SU-DHL-6 (cell line): ENCODE data around the gene MMEL1.

ENCODE experiments used
- H2AFZ ChIP-seq: fragments of 200-600 bp; sonication (generic); 2 replicates; pipeline ENCODE4 v1.6.1; 2014; ENCODE audit warnings: low read depth, mild to moderate bottlenecking, moderate library complexity, mixed read lengths, antibody characterized with exemption, low read length; ENCODE audit not compliant: severe bottlenecking
- H3F3A ChIP-seq: fragments of 200-600 bp; shearing (Covaris generic); 2 replicates; pipeline ENCODE4 v1.6.0; 2016; ENCODE audit warnings: antibody characterized with exemption, mild to moderate bottlenecking; ENCODE audit not compliant: insufficient read depth
- H3K27ac ChIP-seq: fragments of 200-600 bp; sonication (generic); 2 replicates; pipeline ENCODE4 v1.5.1; 2016; ENCODE audit warnings: low read depth, mild to moderate bottlenecking, low read length, moderate library complexity, mixed read lengths
- H3K27me3 ChIP-seq: fragments of 200-600 bp; sonication (generic), shearing (Covaris generic); 2 replicates; pipeline ENCODE4 v1.6.0; 2014; ENCODE audit warnings: mild to moderate bottlenecking, low read length
- H3K36me3 ChIP-seq: fragments of 200-600 bp; sonication (generic); 2 replicates; pipeline ENCODE4 v1.6.1; 2014; ENCODE audit warnings: mild to moderate bottlenecking, low read length, mixed read lengths
- H3K4me2 ChIP-seq: fragments of 300-600, 200-600 bp; shearing (Covaris generic), sonication (generic); 2 replicates; pipeline ENCODE4 v1.6.0; 2014; ENCODE audit warnings: low read length, low read depth, mild to moderate bottlenecking; ENCODE audit not compliant: poor library complexity, severe bottlenecking
- H3K4me3 ChIP-seq: fragments of 200-600 bp; sonication (generic); 2 replicates; pipeline ENCODE4 v1.5.1; 2014; ENCODE audit warnings: antibody characterized with exemption, low read length, mild to moderate bottlenecking, mixed read lengths; ENCODE audit not compliant: insufficient read depth, poor library complexity, severe bottlenecking
- H3K79me2 ChIP-seq: fragments of 200-600 bp; sonication (generic); 2 replicates; pipeline ENCODE4 v1.6.1; 2014; ENCODE audit warnings: mild to moderate bottlenecking, low read length, moderate library complexity; ENCODE audit not compliant: insufficient read depth
- H3K9ac ChIP-seq: fragments of 200-600 bp; sonication (generic); 2 replicates; pipeline ENCODE4 v1.7.0; 2014; ENCODE audit warnings: mild to moderate bottlenecking, low read length
- H3K9me2 ChIP-seq: fragments of 200-600 bp; sonication (generic); replicated peaks from 2 replicates; pipeline ENCODE4 v1.6.1; 2014; ENCODE audit warnings: low read length; ENCODE audit not compliant: insufficient read depth
- H3K9me3 ChIP-seq: fragments of 200-600 bp; sonication (generic); 2 replicates; pipeline ENCODE4 v1.6.1; 2014; ENCODE audit warnings: low read length, mixed read lengths; ENCODE audit not compliant: insufficient read depth
- H4K20me1 ChIP-seq: fragments of 200-600 bp; sonication (generic); 2 replicates; pipeline ENCODE4 v1.6.1; 2014; ENCODE audit warnings: low read depth, mild to moderate bottlenecking, antibody characterized with exemption, low read length, moderate library complexity, mixed read lengths
- CTCF ChIP-seq: fragments of 200-600 bp; sonication (generic); IDR thresholded peaks from one replicate; pipeline ENCODE4 v1.5.1; 2017; ENCODE audit warnings: antibody characterized with exemption, mild to moderate bottlenecking, low read length, moderate library complexity; ENCODE audit not compliant: insufficient read depth, poor library complexity, severe bottlenecking
- EZH2phosphoT487 ChIP-seq: fragments of 200-600 bp; sonication (generic), shearing (Covaris generic); conservative IDR thresholded peaks from 2 replicates; pipeline ENCODE4 v1.6.1; 2018; ENCODE audit warnings: mild to moderate bottlenecking, antibody characterized with exemption, low read length, moderate library complexity, mixed read lengths

Gene MMEL1

GRCh38 chr1:2585318-2586092, 47.3 kb downstream of the MMEL1 start:
- H4K20me1 ChIP-seq = no peaks in the 10 kb centered on the region
- no peaks in the 10 kb centered on the region for H3K27me3 ChIP-seq
- peak overlapping the region; percentile 47 for H3K27ac ChIP-seq
- peak overlapping the region; percentile 60 for H3K9ac ChIP-seq
- no peaks in the 10 kb centered on the region for H3K79me2 ChIP-seq
- H3F3A ChIP-seq = 0 out of 2 replicates have a peak, but pooled peaks cover 5% of the 10 kb centered on the region
- H2AFZ ChIP-seq = no peak overlapping the region
- H3K36me3 ChIP-seq = no peaks in the 10 kb centered on the region
- no peaks in the 10 kb centered on the region for H3K9me2 ChIP-seq
- no peaks in the 10 kb centered on the region for H3K9me3 ChIP-seq
- peak overlapping the region; percentile 70 for H3K4me2 ChIP-seq
- peak overlapping the region; percentile 57 for H3K4me3 ChIP-seq
- TF ChIP-seq EZH2phosphoT487 (no peak), CTCF (no peak)

DNA sequence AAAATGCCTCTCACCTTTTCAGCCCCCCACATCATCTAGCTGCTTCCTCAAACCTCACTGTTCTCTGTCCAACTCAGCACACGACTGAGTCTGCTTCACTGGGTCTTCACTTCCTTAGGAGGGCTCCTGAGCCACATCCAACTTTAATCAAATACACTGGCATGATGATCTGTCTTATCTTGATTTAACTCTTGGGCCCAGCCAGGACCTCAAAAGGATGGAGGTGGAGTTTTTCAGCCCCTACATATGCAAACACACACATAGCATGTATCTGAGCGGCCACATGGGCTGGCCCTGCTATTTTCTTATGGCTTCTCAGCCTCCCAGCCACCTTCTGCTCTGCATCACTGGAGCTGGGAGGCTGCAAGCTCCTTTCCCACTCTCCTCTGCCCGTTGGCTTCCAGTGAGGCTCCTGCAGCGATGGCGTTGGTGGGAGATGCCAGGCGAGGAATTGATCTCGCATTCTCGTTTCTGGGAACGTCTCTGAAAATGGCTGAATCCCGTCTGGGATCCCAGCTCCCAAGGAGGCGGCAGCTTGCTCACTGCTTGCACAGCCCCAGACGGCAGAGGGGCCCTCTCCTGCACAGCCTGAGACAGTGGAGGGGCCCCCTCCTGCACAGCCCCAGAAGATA, 48.0 kb downstream of the MMEL1 start:
- H3K4me2 ChIP-seq = peak overlapping the region; percentile 70
- 0 out of 2 replicates have a peak, but pooled peaks cover 5% of the 10 kb centered on the region for H3F3A ChIP-seq
- H4K20me1 ChIP-seq = no peaks in the 10 kb centered on the region
- no peaks in the 10 kb centered on the region for H3K9me2 ChIP-seq
- H3K9ac ChIP-seq = peak overlapping the region; percentile 60; the same call in 1 of the 2 replicates
- no peaks in the 10 kb centered on the region for H3K36me3 ChIP-seq
- H3K27me3 ChIP-seq = no peaks in the 10 kb centered on the region
- H3K27ac ChIP-seq = no peak overlapping the region
- no peaks in the 10 kb centered on the region for H3K79me2 ChIP-seq
- no peak overlapping the region for H3K4me3 ChIP-seq
- H2AFZ ChIP-seq = no peak overlapping the region
- TF ChIP-seq EZH2phosphoT487 (no peak), CTCF (no peak)
- no peaks in the 10 kb centered on the region for H3K9me3 ChIP-seq

GRCh38 chr1:2583871-2584351, 48.9 kb downstream of the MMEL1 start:
- Histone ChIP-seq H3K4me2 (no peak overlapping the region), H4K20me1 (no peaks in the 10 kb centered on the region), H3K27ac (no peak overlapping the region), H3K9me2 (no peaks in the 10 kb centered on the region), H3K27me3 (no peaks in the 10 kb centered on the region), H3K4me3 (no peak overlapping the region), H3K9ac (no peak overlapping the region), H2AFZ (no peak overlapping the region), H3K9me3 (no peaks in the 10 kb centered on the region), H3K79me2 (no peaks in the 10 kb centered on the region), H3K36me3 (no peaks in the 10 kb centered on the region), H3F3A (0 out of 2 replicates have a peak, but pooled peaks cover 5% of the 10 kb centered on the region)
- no peak for TF ChIP-seq CTCF
- no peak for TF ChIP-seq EZH2phosphoT487
